WI38 (cell line): ENCODE results near the gene TRABD2B.

Source experiments
- H3K4me3 ChIP-seq: 2 replicates; pipeline ENCODE4 v1.5.1; 2011; ENCODE audit warnings: low read depth, mild to moderate bottlenecking, control low read depth, low read length
- CTCF ChIP-seq: IDR thresholded peaks from 2 replicates; pipeline ENCODE4 v1.5.1; 2012; ENCODE audit warnings: low read depth, mild to moderate bottlenecking, control low read depth, low read length

Gene TRABD2B

GRCh38 chr1:47887060-47887459 lies 110.1 kb downstream of the TRABD2B start:
- no peak overlapping the region for H3K4me3 ChIP-seq
- no peak for TF ChIP-seq CTCF

- H3K4me3 ChIP-seq, result no peak overlapping the region
- no peak for TF ChIP-seq CTCF
Observed at GRCh38 chr1:47886141-47886540, 111.0 kb downstream of the TRABD2B start.

GRCh38 chr1:47885062-47885830 lies 111.9 kb downstream of the TRABD2B start:
- no peak for TF ChIP-seq CTCF
- H3K4me3 ChIP-seq, result no peak overlapping the region

GRCh38 chr1:47883963-47884362 lies 113.2 kb downstream of the TRABD2B start:
- TF ChIP-seq CTCF, result no peak
- no peak overlapping the region for H3K4me3 ChIP-seq

GRCh38 chr1:47881505-47882442 lies 115.4 kb downstream of the TRABD2B start:
- no peak for TF ChIP-seq CTCF
- no peak overlapping the region for H3K4me3 ChIP-seq

- no peak overlapping the region for H3K4me3 ChIP-seq
- no peak for TF ChIP-seq CTCF
Observed at GRCh38 chr1:47876587-47876963, 120.6 kb downstream of the TRABD2B start.
